HL-60/S4 treated with phorbol 12-myristate 13-acetate at 8.2 ng/mL for 4 days and 3 days (cell line): Measurements from ENCODE around the gene GBE1.
"Not testable (repeated sequence)": the region's sequence is repeated elsewhere in the genome, so short reads cannot be mapped to it uniquely, and the experiment has no call there.

ENCODE experiments used
- in situ Hi-C: fragments of 300-500 bp; cut with MboI; formaldehyde crosslinking; loops from 2 replicates; pipeline ENCODE4 v1.15.0; 2022; ENCODE audit warnings: low sequenced_read_pairs

GBE1 gene

DNA sequence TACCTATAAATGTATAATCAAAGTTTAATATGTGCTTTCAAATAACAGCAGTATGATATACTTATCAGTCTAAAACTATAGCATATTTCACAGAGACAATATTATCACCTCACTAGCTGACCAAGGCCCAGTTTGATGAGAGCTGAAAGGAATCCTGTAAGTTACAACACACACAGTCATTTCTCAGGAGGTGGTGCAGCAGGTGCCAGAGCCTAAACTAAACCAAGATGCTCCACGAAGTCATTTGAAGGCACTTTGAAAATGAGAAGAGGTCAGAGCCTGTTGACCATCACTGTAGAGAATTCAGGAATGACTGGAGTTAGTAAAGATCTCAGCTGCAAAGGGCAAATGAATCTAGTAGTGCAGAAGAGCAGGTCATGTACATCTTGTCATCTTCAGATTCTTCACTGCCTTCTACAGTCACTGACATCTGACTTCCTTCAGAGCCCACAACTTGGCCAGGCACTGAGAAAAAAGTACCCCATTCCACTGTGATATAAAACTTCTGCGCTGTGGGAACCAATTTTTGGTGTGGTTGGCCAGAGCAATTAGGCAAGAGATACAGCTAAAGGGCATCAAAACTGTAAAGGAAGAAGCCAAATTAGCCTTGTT, 7.9 kb downstream of the GBE1 start:
- in situ Hi-C loops: no loop called here

DNA sequence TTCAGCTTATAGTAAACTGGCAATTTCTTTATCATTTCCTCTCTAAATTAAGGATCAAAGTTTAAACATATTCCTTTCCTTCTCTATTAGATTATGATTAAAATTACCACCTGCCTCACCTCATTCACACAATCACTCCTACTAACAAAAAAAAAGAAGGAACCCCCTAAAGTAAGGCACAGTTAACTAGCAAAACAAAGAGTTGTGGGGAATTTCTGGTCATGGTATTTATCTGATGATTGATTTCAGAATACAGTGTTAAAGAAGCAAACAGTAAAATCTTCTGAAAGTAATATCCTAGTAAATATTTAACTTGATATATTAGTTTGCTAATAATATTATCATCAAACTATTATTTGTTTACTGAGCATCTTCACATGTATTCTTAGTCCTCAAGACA, 8.8 kb downstream of the GBE1 start:
- in situ Hi-C loops: no loop called here

DNA sequence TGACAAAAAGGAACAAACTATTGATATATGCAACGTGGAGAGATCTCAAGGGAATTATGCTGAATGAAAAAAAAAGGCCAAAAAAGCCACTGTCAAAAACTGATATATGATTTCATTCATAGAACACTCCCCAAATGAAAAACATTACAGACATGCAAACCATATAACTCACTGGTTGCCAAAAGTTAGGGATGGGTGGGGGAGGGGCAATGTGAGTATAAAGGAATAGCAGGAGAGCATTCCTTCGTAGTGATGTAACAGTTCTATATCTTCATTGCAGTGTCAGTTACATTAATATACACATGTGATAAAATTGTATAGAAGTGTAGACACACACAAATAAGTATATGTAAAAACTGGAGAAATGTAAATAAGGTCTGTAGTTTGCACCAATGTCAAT, 12.2 kb downstream of the GBE1 start:
- in situ Hi-C loops: no loop called here

DNA sequence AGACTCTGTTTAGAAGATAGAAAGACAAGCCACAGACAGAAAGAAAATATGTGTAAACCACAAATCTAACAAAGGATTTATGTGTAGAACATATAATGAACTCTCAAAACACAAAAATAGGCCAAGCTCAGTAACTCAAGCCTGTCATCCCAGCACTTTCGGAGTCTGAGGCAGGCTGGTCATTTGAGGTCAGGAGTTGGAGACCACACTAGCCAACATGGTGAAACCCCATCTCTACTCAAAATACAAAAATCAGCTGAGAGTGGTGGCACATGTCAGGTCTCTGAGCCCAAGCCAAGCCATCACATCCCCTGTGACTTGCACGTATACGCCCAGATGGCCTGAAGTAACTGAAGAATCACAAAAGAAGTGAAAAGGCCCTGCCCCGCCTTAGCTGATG, 14.2 kb downstream of the GBE1 start:
- in situ Hi-C loops: not testable (repeated sequence)

DNA sequence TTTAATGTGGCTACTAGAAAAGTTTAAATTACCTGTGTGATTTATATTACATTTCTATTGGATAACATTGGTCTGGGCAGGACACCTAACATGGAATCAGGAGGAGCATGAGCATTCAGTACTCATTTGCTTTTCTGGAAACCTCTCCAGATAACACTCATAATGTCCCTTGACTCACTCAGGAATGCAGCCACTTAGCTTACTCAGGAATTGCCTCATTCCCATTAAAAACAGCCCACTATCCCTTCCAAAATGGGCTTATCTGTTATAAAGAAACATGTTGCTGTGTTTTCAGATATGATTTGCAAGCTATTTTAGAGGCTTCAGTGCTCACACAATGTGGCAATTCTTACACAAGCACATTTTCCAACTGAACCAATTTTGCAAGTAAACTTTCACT, 17.1 kb downstream of the GBE1 start:
- in situ Hi-C loops: no loop called here

DNA sequence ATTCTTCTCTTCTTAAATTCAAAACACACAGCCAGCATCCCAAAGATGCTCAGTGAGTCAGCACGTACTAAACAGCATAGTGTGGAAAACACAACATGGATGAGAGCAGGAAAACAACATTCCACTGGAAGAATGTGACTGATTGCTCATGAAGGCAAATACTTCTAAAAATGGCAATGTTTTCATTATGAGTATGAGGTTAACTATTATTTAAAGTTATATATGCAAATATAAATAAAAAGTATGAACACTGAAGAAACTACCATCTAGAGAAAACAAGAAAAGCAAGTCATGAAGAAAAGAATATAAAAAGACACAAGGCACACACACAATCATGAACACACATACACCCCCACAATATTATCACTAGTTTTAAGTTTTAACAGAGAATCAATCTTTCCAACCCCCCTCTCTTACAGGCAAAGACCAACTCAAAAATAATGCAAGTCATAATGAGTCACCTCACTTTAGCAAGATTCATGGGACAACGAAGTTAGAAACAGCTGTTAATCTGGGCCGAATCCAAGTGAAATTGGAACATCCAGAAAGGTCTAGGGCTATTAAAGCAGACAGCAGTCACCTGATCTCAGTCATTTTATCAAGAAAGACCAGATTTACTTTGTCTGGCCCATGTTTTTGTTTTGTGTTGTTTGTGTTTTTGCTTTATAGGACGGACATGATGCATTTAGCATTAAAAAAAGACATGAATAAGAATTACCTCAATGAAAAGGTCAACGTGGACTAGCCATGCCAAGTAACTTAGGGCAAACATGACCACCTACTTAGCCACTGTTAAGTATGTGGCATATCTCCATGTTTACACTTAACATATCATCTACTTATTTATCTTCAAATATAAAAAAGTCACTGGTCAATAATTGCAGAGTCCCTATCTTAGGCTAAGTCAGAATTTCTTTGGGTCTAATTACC, 18.1 kb downstream of the GBE1 start:
- in situ Hi-C loops: no loop called here

DNA sequence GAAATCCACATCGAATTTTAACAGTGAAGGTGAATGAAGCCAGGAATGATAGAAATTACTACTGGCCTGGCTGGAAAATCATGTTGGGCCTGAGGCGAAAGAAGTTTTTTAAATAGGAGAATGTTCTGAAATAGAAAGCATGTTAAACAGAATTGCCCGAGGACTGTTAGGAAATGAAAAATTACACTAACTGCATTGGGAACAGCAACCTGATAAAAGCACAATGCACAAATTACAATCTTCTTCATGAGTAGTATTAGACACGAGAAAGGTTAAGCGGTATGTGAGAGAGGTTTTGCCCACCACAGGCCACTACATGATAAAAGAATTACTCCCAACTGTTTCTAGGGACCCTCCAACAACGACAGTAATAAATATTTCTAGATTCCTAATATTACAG, 18.9 kb downstream of the GBE1 start:
- in situ Hi-C loops: no loop called here

DNA sequence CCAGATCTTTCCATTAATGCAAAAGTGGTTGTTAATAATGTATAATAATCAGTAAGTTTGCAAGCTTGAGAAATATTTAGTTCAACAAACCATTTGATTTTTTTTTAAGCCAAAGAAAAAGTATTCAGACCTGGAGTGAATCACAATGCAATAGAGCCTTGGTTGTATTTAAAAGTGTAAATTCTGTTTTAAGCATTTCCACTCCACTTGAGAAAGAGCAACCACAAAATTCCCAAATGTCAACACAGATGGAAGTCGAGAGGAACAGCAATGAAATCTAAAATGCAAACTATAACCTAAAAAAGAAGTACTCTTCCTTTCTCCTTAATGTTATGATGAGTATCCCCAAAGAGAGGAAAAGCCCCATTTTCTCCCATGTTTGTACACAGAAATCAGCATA, 20.2 kb downstream of the GBE1 start:
- in situ Hi-C loops: no loop called here

DNA sequence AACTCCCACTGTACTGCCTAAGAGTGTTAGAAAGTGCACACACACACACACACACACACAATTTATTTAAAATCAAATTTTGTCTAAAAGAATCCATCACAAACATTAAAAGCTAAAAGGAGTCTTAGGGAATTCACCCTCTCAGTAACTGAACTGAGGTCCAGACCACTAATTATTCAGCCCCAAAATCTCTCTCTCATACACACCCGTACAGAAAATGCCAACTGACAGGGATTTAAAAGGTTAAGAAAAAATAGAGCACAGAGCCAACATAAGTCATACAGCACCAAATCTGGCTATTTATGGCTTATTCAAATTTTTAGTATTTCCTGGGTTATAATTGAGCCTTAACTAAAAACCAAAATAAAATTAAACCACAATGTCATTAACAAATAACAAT, 20.7 kb downstream of the GBE1 start:
- in situ Hi-C loops: no loop called here

DNA sequence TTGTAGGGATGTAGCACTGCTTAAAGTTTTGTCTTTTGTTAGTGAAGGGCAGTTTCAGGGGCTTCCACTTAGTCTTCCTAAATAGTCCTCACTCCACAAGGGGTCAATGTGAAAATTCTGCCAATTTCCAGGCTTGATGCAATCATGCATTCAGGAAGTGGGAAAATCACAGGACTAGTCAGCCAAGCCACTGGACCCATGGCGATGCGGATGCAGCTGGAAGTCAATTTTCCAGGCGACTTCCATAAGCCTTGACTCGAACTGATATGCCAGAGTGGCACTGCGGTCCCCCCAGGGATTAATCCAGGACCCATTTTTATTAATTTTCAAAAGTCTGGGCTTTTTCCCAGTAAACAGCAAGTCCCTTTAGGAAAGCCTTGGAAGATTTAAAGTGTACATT, 26.1 kb downstream of the GBE1 start:
- in situ Hi-C loops: no loop called here

DNA sequence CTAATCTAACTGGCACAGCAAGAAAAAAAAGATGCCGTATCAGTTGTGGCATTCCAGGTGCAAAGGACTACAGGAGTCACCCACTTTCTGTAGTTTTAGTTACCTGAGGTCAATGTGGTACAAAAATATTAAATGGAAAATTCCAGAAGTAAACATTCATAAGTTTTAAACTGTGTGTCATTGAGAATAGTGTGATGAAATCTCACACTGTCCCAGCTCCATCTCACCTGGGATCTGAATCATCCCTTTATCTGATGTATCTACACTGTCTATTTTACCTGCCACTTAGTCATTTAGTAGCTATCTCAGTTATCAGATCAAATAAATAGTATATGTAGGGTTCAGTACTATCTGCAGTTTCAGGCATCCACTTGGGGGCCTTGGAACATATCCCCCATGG, 26.7 kb downstream of the GBE1 start:
- in situ Hi-C loops: no loop called here

DNA sequence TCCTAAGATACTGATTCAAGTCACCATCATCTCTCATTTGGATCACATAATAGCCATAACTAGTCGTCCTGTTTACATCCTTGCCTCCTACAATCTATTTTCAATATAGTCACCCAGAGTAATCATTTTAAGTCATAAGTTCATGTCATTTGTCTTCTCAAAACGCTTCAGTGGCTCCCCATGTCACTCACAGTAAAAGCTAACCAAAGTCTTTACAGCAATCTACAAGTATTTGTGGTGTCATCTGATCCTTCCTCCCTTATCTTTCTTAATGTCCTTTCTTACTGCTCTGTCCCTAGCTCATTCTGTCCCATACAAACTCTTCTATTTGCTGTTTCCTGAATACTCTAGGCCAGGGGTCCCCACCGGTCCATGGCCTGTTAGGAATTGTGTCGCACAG, 28.8 kb downstream of the GBE1 start:
- in situ Hi-C loops: no loop called here

DNA sequence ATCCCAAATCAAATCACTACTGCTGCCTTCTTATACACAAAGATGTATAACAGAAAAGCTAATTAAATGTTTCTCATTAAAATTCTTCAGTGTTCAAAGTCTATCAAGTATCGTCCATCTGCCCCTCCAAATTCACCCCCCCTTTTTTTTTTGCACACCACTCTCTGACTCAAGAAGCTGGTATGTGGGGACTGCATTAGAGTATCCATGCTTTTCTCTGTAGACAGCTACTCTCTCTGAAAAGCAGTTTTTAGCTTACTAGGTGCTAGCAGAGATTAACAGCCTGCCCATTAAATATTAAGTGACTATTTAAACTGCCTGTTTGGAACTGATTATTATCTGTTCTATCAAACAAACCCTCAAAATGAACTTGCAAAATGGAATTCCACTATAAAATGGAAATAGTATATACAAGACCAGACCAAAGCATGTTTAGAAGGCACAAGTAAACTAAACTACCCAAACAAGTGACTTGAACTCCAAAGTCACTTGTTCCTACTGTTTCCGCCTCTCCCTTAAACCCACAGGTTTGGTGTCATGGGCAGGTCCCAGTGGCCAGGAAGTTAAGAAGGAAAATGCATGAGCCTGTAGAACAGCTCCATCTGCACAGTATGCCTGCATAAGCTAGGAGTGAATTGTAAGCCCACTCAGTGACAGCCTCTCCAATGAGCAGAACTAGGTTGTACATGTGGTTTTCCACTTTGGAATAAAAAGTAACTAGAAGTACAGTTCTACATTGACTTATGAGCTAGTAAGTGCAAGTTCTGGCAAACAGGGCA, 32.5 kb downstream of the GBE1 start:
- in situ Hi-C loops: no loop called here

DNA sequence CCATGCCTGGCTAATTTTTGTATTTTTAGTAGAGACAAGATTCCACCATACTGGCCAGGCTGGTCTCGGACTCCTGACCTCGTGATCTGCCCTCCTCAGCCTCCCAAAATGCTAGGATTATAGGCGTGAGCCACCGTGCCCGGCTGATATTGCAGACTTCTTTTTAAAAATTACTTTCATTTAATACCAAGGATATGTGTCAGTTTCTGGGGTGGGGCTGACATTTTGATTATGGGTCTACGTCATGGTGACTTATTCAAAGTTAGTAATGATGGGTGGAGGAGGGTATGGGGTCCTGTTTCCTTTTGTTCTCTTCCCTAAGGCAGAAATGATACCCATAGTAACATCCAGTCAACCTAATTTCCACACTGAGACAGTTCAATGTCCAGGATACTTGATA, 34.7 kb downstream of the GBE1 start:
- in situ Hi-C loops: no loop called here

DNA sequence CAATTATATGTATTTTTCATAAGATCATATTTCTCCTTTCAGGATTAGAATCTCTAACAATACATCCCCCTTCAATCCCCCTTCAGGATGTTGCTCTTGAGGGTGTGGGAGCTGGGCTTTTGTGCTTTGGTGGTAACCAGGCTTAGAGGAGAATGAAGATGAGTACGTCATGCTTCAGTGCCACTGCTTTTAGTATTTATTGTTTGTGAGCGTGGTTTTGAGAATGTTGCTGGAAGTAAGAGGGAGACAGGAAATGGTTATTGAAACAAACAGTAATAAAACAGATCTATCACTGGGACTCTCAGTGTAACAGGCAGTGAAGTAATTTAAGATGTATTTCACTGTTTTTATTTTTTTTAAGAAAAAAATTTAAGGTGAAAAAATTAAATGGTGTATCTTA, 35.3 kb downstream of the GBE1 start:
- in situ Hi-C loops: no loop called here

DNA sequence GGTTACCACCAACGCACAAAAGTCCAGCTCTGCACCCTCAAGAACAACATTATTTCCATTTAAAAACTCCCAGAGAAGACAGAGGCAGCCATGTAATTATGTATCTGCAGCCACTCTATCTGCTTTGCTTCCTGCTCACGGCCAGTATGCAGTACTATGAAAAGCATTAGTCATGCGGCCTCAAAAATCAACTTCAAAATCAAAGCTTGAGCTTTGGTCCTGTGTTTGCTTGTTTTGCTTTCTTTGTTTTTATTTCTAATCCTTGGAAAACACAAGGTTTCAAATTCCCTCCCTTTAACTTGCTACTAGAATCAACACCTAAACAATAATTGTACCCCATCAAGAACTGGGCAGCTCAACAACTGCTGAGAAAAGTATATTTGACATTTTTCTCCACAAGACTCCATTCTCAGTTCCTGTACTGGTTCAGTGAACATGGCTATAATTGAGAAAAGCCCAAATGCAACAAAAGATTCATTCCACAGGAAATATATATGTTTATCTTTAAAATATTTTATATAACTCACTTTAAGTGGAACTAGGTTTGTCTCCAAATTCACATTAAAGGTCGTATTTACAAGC, 37.6 kb downstream of the GBE1 start:
- in situ Hi-C loops: no loop called here

DNA sequence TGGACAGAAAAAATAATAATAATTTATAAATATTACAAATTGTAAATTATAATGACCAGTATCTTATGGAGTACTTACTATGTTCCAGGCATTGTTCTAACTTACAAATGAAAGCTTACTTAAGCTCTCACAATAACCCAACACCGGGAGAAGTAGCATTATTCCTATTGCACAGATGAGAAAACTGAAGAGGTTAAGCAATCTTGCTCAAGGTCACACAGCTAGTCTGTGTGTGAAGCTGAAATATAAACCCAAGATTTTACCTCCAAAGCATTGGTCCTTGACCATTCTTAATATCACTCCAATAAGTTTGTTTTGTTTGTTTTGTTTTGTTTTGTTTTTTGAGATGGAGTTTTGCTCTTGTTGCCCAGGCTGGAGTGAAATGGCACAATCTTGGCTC, 43.1 kb downstream of the GBE1 start:
- in situ Hi-C loops: no loop called here

DNA sequence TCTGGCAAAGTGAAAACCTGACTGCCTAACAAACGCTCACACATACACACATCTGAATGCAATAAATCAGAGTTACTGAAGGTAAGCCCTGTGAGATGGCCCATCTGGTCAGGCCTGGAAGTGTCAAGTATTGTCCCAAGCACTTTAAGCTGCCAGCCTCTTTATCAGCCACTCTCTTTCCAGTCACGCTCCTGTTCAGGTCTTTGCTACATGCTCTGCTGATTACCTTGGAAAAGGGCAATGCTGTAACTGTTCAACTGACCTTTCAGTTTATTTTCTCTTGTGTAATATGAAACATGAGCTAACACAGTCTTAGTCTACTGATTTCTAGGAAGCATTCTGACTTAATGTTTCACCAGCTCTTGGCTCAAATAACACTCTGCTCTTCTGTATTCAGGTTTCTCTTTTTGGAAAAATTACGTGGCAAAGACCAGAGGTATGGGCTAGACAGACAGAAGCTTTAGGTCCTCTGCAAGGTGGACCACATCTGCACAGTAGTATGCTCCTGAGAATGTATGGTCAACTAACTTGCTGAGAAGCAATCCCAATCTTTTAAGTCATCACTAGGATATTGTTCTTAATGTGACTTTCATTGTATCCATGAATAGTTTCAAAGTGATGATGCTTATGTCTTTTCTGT, 44.5 kb downstream of the GBE1 start:
- in situ Hi-C loops: no loop called here

DNA sequence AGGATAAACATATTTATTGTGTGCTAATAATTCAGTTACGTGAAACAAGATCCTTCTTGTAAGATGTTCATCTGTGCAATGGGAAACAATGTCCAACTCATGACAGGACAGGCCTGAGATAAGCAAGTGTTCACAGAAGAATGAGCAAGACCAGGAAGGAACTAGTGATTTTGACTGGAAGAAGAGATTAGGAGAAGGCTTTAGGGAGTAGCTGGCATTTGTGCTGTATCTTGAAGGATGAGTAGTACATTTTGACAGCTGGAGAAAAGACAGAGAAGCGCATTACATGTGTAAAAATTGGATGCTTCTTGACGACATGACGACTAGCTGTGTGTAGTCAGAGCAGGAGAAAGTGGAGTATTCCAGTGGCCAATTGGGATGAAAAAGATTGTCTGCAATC, 48.4 kb downstream of the GBE1 start:
- in situ Hi-C loops: no loop called here

DNA sequence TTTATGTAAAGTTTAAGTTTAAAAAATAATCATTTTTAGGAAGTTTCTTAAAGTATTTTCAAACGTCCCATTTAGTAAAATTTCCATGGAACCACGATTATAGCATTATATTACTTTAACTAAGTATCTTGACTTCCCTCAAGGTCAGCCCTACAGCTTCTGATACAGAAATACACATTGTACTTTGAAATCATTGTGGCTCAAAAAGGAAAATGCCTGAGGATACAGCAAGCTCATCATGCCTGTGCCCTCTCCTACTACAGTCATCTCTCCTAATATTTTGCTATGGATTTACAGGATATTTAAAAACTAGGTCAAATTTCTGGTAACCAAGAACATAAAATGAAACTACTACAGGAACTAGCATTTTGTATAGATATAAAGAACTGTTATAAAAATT, 51.8 kb downstream of the GBE1 start:
- in situ Hi-C loops: no loop called here

DNA sequence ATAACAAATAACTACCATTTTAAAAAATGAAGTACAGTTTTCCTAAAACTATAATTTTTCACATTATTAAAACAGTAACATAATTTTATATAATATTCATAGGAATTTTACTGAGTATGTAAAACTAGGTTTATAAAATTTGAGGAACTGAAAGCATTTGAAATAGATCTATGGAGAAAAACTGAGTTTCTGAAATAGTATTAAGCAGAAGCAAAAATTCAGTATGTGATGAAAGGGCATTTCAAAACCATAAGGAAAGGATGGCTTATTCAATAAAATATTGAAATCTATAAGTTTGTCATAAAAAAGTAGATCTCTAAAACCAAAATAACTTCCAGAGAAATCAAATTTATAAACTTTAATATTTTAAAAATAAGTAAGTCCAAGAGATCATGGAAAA, 53.4 kb downstream of the GBE1 start:
- in situ Hi-C loops: no loop called here
